HG03175 (cell line): Measurements from ENCODE around the gene HSFX4.
"Not testable (repeated sequence)": the region's sequence is repeated elsewhere in the genome, so short reads cannot be mapped to it uniquely, and the experiment has no call there.

Source experiments
- ATAC-seq: cut with Tn5 transposase; IDR thresholded peaks from one replicate; pipeline ENCODE4 v1.9.1; 2021; ENCODE audit warnings: mild to moderate bottlenecking, moderate library complexity; ENCODE audit not compliant: unreplicated experiment

HSFX4 gene

DNA sequence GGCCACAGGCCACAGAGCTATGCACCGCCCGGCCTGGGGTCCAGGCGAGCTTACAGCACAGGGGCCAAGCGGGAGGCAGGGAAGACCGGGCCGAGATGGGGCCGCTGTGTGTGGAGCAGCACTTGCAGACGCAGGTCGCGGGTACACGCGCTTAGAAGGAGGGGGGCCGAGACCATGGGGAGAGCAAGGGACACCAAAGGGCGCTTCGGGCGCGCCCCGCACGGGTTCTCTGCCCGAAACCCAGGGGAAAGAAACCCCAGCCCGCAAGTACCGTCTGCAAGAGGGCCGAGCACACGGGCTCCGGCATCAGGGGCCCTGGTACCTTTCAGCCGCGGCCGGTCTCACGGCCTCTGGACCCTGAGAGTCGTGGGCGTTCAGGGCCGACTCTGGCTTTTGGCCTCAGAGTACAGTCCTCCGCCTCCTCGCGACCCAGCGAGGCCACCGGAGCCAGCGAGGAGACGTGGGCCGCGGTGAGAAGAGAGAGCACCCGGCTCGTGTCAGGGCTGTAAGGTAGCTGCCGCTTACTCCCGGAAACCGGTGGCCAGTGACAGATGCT, 8.6 kb downstream of the HSFX4 start:
- ATAC-seq = no peak

- peak; percentile 76 for ATAC-seq
Observed at GRCh38 chrX:149938427-149938880, 9.1 kb downstream of the HSFX4 start, which contains the start of gene EOLA2. Gene EOLA2 (minus strand): TSS chrX:149938491. CDS start chrX:149933874, 4,617 bp downstream.

DNA sequence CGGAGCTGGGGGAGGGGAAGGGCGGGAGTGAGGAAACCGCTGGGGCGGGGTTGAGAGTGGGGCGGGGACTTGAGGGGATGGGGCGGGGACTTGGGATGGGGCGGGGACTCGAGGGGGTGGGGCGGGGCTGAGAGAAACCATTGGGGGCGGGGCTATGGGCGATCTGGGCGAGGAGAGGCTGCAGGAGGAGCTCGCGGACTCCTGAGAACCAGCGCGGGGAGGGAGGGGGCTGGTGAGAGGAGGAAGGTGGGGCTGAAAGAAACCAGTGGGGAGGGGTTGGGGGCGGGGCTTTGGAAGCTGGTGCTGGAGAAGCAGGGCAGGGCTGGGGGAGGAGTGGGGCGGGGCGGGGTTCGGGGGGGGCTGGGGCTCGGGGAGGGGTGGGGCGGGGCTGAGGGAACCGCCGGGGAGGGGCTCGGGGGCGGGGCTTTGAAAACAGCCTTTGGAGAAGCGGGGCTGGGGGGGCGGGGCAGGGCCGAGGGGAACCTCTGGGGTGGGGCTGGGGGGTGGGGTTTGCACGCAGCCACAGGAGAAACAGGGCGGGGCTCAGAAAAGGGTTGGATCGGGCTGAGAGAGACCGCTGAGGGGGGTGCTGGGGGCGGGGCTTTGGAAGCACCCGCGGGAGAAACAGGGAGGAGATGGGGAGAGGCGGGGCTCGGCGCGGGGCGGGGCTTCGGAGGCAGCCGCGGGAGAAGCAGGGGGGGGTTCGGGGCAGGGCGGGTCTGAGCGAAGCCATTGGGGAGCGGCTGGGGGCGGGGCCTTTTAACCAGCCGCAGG, 9.7 kb downstream of the HSFX4 start:
- no peak for ATAC-seq

GRCh38 chrX:149939655-149939904, 10.2 kb downstream of the HSFX4 start:
- ATAC-seq = peak; percentile 8

GRCh38 chrX:149939905-149940673, 10.7 kb downstream of the HSFX4 start:
- ATAC-seq = peak; percentile 44

- ATAC-seq = not testable (repeated sequence)
Observed at GRCh38 chrX:149940674-149941024, 11.3 kb downstream of the HSFX4 start.

GRCh38 chrX:149945087-149945670, 15.8 kb downstream of the HSFX4 start:
- not testable (repeated sequence) for ATAC-seq

DNA sequence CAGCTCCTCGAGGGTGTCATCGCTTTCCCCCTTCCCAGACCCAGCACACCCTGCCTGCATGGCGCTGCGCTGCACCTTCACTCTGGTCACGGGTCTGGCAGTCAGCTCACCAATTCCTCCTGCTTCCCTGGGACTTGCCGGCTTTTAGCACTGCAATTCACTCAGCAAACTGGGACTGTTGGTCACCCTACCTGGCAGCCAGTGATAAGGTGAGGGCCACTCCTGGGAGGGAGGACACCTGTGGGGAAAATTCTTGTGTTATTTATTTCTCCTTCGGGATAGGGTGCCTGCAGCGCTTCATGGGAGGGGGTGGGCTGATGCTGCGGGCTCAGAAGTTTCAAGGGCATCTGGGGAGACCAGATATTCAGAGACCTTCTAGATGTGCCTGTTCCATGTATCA, 16.4 kb downstream of the HSFX4 start:
- not testable (repeated sequence) for ATAC-seq

GRCh38 chrX:149946932-149947331, 17.6 kb downstream of the HSFX4 start:
- ATAC-seq = not testable (repeated sequence)

DNA sequence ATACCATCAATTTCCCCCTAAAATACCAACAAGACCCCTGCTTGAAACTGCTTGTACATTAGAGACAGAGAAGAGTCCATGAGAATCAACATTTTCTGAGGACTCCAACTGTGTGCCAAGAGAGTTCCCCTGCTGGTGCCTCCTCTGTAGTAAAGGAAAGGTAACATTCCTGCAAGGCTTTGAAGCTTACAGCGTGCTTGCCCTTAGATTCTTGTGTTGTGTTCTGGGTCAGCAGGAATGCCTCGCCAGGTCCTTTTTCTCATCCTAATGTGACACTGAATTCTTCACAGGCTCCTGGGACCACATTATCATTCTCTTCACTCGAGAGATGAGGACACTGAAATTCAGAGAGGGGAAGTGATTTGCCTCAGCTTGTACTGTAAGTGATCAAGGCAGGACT, 18.6 kb downstream of the HSFX4 start:
- ATAC-seq = no peak

DNA sequence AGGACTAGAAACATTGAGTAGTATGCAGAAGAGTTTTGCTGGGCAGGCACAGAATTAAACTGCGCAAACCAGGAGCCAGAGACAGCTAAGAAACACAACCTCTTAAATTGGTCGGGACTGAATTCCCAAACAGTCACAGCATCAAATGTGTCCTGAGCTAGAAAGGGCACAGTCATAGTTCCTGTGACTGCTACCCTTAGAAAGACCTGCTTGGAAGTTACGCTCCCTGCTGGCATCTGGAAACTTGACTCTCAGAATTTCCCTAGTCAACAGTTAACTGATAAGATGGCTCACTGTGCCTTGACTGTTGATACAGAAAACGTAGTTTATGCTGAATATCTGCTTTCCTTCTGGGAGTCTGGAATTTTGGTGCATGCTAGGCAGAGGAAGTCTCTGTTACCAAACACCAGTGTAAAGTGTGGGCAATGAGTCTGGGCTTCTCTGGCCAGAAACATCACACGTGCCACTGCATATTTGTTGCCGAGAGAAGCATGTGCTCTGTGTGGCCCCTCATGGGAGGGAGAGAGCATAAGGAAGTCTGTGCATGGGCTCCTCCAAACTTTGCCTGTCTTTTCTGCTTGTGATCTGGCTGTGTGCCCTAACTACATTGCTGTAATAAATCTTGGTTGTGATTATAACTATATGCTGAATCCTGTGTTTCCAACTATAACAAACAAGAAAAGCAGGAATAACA, 20.5 kb downstream of the HSFX4 start:
- ATAC-seq = no peak

DNA sequence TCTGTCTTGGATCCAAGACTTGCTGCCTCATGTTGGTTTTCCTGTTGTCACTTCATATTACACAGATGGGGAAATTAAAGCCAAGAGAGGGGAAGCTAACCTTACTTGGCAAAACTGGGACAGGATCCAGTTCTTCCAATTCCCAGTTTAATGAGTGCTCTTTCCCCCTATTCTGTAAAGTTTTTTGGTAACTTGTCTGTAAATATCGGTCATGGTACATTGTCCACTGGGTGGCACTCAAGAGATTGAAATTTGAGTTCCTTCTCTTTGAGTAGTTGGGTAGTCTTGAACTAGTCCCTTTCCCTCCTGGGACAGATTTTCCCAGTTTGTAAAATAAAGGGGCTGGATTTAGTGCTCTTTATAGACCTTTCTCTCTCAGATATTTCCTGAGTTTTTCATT, 21.3 kb downstream of the HSFX4 start:
- no peak for ATAC-seq

DNA sequence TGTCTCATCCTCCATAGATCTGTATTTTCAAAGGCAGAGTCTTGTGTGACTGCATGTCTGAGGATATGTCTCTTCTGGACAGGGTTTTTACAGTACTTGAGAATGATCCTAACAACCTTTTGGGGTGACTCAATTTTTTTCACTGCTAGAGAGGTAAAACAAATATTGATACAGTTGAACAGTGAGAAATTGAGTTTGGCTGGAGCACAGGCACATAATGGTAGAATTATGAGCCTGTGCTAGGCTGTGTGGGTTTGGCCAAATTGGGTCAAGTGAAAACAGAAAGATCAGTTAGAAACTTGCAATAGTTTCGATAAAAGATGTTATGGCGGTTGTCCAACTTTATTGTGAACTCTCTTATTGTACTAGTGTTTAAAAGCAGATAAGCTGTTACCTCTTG, 32.2 kb downstream of the HSFX4 start:
- no peak for ATAC-seq

DNA sequence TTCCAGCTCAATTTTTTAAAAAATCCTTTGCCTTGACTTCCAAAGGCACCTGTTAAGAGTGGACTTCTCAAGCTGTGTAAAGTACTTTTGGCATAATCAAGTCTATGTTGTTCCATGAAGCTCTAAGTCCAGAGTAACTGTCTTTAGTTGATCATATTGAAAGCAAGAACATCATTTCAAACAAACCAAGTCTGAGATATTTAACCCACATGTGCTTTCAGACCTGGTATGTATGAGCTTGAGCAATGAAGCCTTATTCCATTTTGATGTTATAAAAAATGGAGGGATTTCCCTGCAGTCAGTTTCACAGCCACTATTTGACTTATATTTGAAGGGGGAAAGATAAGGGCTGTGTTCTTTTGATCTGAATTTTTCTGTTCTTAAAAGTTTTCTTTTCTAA, 32.6 kb downstream of the HSFX4 start:
- ATAC-seq = no peak

DNA sequence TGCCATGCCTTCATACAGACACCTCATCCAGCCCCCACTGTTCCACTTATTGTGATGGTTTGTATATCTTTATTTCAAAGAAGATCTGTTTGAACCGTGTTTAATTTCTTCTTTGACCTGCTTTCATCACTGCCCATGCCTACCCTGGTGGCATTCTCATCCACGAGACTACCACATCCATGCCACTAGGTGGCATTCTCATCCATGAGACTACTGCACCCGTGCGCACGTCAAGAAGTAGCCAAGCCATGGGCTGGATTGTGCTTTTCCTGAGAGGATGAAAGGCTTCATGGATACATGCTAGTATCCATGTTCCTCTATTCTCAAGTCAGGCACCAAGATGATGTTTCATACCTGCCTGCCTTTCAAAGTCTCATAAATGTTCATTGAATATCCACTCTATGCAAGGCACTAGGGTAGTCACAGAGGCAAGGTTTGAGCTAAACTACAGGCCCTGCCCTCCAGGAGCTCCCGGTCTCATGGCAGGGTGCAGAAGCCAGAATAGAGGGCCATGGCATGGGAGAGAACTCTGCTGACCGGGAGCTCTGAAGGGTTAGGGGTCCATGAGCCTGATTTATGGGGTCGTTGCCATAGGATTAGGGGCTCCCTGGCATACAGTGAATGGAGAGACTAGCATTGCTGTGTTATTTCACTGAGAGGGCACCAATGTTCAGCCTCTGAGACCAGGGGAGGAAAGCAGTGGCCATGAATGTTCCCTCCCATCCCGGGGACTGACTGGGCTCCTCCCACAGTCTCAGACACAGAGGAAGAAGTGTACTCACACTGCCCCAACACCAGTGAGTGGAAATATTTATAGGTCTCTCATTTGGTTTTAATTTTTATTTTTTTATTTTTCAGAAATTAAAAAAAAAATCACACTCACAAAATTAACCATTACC, 33.7 kb downstream of the HSFX4 start:
- peak; percentile 74 for ATAC-seq

DNA sequence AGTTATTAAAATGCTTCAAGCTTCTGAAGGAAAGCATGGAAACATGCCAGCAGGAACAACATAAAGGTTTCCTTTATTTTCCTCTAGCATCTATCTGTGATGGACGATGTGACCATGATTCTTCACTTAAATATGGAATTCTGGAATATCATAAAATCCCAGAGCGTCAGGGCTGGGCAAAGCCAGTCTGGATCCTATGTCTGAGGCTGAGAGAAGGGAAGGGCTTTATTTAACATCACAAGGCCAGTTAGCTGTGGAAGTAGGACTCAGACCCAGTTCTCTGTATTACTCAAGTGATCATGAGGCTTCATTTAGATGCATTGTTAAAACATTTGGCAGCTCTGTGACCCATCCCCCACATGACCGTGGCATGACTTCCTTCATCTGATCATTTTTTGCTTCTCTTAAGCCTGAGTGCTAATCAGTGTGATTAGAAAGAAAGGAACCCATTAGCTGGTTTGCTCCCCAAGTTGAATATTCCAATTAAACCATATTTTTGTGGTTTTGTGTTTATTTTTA, 49.8 kb downstream of the HSFX4 start:
- no peak for ATAC-seq
